Measurements from ENCODE around the gene HOXA13.

GRCh38 chr7:27188386-27189294, 11.3 kb downstream of the HOXA13 start:
- no peak for TF ChIP-seq CTCF (conservative IDR thresholded peaks at IDR 0.05)
- TF ChIP-seq EZH2 (IDR thresholded peaks at IDR 0.05; ENCODE audit: low read depth), result no peak
